HG02623 (cell line): Measurements from ENCODE around the gene MAGI2.
"Not testable (repeated sequence)": the region's sequence is repeated elsewhere in the genome, so short reads cannot be mapped to it uniquely, and the experiment has no call there.

Experiments used
- ATAC-seq: cut with Tn5 transposase; IDR thresholded peaks from one replicate; pipeline ENCODE4 v1.9.1; 2021; ENCODE audit warnings: moderate library complexity; ENCODE audit not compliant: unreplicated experiment

The MAGI2 gene

DNA sequence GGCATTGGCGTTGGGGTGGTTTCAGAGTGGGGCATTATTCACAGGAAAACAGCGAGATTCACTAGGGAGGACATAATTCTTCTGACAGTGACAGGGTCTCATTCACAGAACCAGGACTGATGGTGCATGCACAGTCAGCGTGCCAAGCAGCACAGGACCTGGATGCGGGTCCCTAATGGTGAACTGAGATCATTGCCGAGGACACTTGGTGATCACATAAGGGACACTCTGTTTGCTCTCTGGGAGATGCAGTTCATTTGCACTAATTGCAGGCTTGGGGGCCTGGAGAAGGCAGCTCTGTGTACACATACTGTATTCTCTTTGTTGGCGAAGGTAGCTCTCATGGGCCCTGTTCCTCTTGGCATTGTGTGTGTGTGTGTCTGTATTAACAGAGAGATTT, 938.8 kb downstream of the MAGI2 start:
- no peak for ATAC-seq

DNA sequence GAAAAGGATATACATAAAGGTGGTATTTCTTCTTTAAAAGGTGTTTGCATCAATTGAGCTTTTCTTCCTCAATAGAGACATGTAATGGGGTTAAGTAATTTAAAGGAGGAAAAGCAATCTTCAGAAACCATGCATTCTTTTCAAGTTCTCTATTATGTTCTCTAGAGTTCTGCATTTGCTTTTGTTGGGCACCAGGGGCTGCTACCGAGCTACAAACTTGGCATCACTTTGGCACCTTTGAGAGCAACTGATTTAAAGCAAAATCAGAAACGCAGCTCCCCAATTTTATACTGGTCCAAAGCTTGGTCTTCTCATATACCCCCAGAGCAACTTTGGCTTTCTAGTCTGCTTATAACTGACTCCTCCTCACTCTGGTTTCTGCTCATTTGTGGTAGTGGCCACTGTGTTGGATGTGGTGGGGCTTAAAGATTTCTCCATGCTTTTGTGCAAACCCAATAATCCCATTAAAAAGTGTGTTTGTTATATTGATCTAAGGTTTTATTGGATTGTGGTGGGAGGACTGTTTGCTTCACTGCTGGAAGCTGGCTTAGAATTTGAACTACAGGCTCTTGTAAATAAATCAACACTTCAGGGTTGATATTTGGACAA, 942.8 kb downstream of the MAGI2 start:
- ATAC-seq: peak; percentile 85

DNA sequence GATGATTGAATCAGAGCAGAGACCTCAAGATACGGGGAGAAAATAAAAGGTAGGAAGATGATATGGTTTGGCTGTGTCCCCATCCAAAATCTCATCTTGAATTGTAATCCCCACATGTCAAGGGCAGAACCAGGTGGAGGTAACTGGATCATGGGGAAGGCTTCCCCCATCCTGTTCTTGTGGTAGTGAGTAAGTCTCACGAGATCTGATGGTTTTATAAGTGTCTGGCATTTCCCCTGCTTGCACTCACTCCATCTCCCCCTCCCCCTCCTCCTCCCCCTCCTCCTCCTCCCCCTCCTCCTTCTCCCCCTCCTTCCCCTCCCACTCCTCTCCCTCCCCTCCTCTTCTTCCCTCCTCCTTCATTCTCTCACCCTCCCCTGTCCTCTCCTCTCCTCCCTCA, 950.2 kb downstream of the MAGI2 start:
- not testable (repeated sequence) for ATAC-seq

DNA sequence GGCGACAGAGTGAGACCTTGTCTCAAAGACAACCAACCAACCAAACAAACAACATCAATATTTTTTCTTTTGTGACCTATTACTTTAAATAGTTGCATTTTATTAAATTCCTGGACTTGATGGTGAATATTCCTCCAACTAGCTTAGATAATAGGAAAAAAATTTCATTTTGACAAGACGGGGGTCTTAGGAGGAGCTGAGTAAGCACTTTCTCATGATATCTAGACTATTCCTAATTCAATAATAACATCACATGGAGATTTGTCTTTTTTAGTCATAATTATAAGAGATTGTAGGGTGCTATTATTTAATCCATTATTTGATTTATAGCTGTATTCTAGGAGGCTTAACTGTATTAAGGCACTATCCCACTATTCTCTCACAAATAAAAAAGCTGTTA, 952.4 kb downstream of the MAGI2 start:
- ATAC-seq: no peak

DNA sequence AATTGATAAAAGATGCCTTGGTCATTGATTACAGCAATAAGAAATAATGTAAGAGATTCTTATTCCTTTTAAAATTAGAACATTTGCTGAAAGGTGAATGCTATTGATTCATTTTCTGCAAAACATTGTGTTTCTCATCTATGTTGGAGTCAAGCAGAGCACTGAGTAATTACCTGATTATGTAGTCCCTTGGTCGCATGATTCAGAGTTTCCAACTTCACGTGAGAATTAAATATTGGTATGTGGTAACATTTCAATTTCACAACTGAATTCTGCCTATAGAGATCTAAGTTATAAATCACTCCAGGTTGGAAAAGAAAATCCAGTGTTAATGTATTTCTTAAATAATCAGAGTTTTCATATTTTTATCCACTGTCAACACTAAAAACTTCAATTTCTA, 953.5 kb downstream of the MAGI2 start:
- ATAC-seq: no peak

DNA sequence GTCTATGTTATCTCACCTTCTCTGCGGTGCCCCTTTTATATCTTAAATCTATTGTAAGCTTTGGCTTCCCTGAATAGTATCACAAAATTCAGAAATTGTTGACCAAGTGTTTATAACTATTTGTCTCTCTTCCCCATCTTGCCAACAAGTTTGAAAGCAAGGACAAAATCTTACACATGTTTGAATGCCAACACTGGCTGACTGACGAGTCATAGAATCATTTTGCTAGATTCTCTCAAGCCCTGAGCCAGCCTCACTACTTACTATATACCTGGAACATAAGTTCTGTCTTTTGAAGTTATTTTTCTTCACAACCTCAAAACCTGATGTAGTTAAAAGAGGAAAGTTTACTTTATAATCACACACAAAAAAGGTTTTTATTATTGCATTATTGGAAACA, 954.2 kb downstream of the MAGI2 start:
- ATAC-seq: no peak

DNA sequence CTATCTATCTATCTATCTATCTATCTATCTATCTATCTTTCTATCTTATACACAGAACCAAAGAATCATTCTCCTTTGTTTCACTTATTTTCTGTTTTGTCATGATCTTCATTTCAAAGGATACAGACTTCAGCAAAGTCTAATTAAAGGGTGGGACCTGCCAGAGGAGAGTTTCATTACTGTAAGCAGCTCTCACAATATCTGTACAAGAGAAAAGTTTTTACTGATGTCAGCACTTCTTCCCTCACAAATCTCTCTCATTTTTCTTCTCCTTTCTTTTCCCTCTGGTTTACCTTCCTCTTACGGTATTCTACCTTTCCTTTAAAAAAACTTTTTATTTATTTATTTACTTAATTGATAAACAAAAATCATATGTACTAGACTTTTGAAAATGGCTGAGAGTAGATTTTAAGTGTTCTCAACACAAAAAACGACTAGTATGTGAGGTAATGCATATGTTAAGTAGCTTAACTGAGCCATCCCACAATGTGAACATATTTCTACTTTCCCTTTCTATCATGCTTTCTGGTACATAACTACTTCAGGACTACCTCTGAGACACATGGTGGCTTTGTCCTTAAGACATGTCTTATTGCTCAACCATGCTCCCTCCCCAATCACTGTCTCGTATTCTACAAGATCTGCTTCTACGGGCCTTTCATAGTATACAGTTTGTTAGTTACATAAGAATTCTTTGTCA, 955.6 kb downstream of the MAGI2 start:
- ATAC-seq: no peak

DNA sequence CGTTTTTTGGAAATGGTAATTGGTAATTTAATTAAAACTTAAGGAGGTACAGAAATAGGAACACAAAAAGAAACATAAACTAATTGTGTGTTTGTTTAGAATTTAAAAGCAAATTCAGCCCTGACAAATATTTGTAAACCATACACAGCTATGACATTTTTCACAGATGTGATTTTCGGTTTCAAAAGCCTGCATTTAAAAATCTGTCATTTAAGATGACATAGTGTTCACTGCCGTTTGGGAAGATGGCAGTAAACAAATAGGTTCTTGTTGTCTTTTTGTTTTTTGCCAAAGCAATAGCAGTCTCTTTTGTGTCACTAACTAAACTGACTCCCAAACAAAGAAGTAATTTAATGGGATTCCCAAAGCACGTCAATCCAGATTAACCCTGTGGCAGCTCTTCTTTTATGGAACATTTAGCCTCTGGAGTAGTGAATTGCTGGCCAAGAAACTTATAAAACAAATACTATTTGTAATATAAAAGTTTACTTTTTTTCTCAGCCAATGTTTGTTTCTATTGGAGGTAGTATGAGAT, 957.3 kb downstream of the MAGI2 start:
- no peak for ATAC-seq

DNA sequence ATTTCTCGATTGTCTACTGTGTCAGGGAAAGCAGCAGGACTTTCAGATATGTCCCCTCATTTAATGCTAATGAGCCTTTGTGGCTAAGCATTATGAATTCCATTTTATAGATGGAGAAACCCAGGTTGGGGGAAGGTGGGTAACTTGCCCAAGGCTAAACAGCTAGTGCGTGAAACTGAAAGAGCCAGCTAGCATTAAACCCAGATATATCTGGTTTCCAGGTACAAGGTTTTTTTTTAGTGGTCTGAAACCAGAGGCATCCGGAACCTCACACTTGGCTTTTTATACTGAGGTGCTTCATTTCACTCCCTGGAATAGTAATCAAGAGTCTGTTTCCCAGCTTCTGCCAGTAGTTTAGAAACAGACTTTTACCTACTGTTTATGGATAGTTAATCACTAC, 960.1 kb downstream of the MAGI2 start:
- ATAC-seq: no peak

DNA sequence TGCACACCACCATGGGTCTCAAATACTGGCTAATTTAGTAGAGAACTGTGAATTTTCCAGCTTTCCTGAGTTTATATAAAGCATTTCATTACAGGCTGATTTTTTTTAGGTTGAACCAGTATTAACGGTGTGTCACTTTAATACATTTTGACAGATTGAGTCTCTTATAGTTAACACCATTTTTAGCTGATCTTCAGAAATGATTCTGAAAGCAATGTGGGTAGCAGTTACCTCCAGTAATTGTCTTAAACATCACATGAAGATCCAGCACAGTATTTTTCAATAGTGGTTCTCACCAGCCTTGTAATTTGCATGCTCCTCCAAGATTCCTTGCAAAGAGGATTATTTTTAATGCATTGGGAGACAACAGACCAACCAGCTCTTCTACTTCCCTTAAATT, 961.3 kb downstream of the MAGI2 start:
- ATAC-seq: no peak

DNA sequence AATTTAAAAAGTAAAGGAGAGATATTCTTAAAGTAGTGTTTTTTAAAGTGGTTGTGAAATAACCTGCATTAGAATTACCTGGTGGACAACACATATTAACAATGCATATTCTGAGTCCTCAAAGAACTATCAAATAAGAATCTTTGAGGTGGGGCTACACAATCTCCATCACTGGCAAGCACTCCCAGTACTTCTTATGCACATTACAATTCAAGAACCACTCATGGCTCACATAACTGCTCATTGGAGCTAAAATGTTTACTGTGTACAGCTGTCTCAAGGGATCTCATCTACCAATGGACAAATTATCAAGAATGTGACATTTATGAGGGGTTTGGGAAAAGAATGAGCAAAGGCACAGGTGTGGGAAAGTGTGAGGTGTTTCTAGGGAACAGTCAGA, 962.9 kb downstream of the MAGI2 start:
- no peak for ATAC-seq

DNA sequence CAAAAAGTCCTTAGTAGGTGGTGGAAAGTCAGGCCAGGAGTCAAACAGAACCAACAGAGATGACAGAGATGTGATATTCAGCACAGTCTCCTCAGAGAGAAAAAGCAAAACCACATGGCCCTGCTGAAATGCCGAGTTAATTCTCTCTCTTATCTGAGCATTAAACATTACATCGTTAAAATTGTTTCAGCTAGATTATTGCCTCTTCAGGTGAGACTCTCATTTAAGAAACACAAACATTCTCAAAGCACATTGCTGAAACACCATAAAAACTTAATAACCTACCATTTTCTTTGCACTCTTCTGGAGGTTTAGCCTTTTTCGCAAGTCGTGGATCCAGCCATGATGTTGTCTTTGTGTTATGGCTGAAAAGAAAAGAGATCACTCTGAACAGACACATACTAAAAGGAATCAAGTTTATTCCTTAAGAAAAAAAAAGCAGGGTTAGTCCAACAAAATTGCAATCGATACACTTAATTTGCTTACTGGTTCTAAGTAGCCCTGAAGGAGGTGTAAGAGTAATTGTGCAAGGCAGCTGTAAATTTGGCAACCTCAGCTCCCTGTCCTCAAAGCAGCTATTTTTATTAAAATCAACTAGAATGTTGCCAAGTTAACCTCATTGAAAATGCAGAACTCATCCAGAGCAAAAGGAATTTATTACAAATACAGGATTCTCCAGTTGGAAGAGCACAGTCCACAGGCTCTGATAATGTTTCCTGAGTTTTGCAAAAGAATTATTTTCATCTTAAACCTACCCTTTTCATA, 963.8 kb downstream of the MAGI2 start:
- ATAC-seq: no peak

DNA sequence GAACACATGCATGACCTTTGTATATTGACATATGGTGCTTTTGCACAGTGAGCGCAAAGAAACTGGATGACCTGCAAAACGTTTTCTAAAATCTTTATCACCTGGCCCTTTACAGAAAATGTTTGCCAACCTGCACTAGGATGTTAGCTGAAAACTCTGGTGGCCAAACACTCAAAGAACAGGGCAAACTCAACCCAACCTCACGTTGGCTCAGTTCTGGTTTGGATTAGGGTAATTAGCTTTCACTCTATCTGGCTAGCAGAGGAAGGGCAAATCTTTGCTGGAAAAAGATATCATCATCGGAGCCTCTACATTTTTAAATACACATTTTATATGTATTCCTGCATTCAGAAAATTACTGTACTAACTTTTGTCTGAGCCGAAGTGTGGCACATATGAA, 966.0 kb downstream of the MAGI2 start:
- ATAC-seq: no peak

DNA sequence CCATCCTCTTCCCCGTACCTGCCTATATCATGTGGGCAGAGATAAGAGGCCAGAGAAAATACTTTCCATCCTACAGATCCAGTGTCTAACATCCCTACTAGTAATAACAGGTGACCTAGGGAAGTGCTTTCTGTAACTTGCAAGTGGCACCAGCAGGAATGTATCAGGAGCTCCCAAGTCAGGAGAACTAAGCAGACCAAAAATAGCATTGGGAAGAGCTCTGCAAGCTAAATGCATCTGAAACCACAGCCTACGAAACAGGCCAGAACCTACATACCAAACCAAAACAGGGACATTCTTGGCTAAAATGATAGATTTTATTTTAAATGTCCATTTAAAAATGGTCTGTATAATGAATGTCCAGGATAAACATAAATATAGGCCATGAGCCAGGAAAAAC, 974.1 kb downstream of the MAGI2 start:
- no peak for ATAC-seq

DNA sequence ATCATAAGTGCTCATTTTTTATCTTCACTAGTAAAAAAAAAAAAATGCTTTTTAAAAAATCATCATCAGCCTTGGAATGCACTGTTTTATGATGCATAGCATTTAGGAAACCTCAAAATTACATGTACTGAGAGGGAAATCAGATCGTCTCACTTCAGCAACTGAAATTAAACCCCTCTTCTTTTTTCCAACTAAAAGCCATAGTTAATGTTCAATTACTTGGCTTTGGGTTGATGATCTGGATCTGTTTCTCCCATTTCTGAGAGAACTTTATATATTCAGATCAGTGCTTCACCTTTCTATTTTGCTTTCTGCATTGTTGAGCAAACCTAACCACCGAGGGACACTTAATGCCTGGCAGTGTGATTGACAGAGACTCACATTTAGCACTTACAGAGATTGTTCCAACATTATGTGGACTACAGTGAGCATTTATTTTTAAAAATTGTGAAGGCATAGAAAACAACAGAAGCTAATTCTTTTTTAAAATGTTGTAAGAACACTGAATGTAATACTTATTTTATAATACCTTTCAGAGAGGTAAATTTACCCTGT, 976.5 kb downstream of the MAGI2 start:
- ATAC-seq: no peak

DNA sequence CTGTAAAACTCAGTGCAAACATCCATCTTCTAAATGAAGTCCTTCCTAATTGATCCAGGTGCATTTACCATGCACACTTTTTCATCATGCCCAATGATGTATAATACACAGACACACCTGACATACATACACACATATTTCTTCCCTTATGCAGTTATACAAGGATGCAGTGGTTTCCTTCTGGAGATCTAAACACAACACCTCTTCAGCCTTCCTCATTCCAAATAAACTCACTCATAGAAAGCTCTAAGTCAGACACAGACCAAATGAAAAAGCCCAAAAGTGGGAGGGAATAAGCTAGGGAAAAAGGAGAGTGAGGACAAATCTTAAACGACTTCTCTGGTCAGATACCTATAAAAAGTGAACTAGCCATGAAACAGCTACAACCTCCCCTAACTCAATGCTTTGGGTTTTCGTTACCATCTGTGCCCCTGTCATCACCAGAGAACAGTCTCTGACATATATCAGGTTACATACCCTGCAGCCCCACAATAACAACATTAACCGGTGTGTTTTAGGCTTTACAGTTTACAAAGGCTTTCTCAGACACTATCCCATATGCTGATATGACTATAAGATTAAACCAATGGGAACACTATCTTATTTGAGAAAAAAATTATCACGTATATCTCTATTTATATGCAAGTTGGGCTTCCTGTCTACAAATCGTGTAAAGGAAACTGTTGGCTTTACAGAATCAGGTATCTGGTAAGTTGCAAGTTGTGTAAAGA, 979.7 kb downstream of the MAGI2 start:
- no peak for ATAC-seq

DNA sequence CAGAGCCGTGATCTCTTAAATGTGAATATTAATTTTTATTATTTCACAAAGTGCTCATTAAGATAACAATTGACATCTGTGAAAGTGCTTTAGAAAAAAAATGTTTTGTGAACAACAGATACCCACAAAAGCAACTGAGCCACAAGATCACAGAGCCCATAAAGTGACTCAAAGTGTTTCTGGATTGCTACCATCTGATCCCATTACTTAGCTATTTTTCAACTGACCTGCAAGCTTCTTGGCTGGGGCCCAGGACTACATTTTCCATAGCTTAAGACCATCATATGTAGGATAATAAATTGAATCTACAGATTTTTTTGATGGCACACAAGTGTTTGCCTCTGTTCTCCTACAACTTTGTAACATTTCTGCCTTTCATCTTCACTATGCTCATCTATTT, 980.4 kb downstream of the MAGI2 start:
- ATAC-seq: no peak

DNA sequence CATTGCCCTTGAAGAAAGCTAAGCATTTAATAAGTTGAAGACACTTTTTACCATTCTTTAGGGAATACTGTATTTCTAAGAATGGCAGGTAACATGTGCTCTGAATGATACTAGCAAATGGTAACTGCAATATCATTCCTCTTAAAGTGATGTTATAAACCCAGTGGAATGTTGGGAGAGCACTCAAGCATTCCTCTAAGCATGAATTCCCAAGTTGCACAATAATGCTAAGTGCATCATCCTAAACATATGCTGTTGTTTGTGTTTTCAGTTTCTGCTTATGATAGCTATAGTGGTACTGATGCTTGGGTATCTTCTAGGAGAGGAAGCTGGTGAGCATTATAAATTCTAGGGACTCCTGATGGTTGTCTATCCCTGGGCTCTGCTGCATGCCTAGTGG, 980.9 kb downstream of the MAGI2 start:
- ATAC-seq: no peak

DNA sequence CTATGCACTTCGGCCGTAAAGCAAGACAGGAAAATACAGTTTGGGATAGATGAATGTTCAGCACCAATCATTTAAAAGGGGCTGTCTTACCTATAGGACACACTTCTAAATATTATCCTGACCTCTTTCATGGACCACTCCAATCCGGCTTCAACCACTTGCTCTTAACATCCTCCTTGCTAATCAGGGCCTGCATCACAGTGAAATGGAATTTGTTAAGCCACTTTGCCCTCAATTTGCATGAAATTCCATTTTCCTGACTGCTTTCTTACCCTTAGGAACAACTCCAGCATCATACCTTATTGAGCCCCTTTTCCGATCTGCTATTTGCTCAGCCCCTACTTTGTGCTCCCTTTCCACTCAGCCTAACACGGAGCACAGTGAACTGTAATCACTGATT, 987.6 kb downstream of the MAGI2 start:
- no peak for ATAC-seq

DNA sequence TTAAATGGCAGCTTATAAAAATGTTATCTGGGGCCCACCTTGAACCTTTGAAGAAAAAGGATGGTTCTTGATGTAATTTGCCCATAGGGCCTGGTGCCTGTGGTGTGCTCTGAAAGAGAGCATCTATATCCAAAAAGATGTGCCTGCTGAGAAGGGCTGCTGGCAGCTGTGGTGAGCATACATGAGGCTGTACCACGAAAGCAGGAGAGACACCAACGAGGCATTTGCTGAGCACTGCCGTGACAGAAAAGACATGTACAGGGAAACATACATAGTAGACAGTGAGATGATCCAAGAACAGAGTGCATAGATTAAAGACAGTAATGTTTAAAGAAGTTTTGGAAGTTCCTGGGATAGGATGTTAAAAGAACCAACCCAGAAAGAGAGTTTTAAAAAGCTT, 990.4 kb downstream of the MAGI2 start:
- ATAC-seq: no peak

DNA sequence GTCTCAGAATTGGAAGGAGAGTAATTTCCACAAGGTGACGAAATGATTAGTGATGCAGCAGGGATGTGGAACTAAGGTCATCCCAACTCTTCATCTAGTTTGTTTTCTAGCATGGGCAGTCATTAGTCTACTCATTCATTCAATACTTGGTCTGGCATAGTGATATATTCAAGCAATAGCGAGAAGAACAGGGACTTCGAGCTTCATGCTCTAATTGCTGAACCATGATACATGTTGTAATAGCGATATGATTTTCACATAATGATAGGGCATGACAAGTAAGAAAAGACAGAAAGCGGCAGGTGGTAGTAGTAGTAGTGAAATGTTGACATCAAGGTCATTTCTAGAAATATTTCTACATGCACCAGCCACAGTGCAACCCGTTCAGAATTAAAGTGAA, 1002.8 kb downstream of the MAGI2 start:
- no peak for ATAC-seq
